Bronchial epithelial cell (primary cell): ENCODE results near the gene NT5C3B. TPM values are rescaled to one million over a fixed set of nuclear protein-coding genes. Genes with fewer than 3 reads are reported as not detected.
A peak's percentile ranks its signal among the peaks of the same experiment; 100 is the strongest.
"Not testable (repeated sequence)": the region's sequence is repeated elsewhere in the genome, so short reads cannot be mapped to it uniquely, and the experiment has no call there.

ENCODE experiments used
- DNase-seq: peaks from one replicate; pipeline ENCODE4 v3.0.0-alpha.2; 2010; ENCODE audit warnings: low read depth
- FAIRE-seq: peaks from 2 replicates; lab custom pipeline; 2011; peaks lifted over from hg19 to GRCh38; lab: Jason Lieb, UNC
- H3K27me3 ChIP-seq: 2 replicates; pipeline ENCODE4 v1.5.1; 2011; ENCODE audit warnings: low read length; ENCODE audit not compliant: control insufficient read depth, insufficient read depth
- H3K36me3 ChIP-seq: 2 replicates; pipeline ENCODE4 v1.5.1; 2011; ENCODE audit warnings: low read length; ENCODE audit not compliant: control insufficient read depth, insufficient read depth
- H3K4me3 ChIP-seq: 2 replicates; pipeline ENCODE4 v1.5.1; 2011; ENCODE audit warnings: mild to moderate bottlenecking, low read depth, low read length, control low read depth
- CTCF ChIP-seq: IDR thresholded peaks from 2 replicates; pipeline ENCODE4 v1.5.1; 2011; ENCODE audit warnings: mild to moderate bottlenecking, moderate library complexity, low read length, control low read depth, inconsistent platforms; ENCODE audit not compliant: insufficient read depth, severe bottlenecking
- total RNA-seq: library from RNA; depleted of rRNA; stranded (reverse); fragments of >200 nt; gene quantifications from 2 replicates; pipeline ENCODE4 v1.2.1, GENCODE V29; 2014

NT5C3B gene
- total RNA-seq, 1 donor from 2014 or later = 124 TPM

- TF ChIP-seq CTCF = no peak
- Histone ChIP-seq H3K4me3 (no peak overlapping the region), H3K36me3 (peaks cover 7% of the 10 kb centered on the region), H3K27me3 (no peaks in the 10 kb centered on the region)
- DNase-seq (no peak), FAIRE-seq (no peak)
Measured at GRCh38 chr17:41849251-41849990, 13.4 kb upstream of the NT5C3B start.

GRCh38 chr17:41848788-41849187, 12.8 kb upstream of the NT5C3B start:
- no peak for FAIRE-seq

DNA sequence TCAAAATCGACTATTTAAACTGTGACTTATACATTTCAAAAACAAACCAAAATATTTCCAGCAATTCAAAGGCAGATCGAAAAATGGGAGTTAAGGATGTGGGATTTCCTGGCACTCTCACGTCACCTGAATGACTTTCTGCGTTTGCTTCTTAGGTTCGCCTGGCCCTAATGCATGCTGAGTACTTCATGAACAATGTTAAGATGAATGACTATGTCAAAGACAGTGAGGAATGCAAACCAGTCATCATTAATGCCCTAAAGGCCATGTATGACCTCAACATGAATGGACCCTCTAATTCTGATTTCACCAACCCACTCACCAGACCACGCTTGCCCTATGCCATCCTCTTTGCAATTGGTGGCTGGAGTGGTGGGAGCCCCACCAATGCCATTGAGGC, 8.9 kb upstream of the NT5C3B start:
- FAIRE-seq = no peak
- TF ChIP-seq CTCF = no peak
- no peak overlapping the region for H3K4me3 ChIP-seq
- H3K27me3 ChIP-seq = no peaks in the 10 kb centered on the region
- no peaks in the 10 kb centered on the region for H3K36me3 ChIP-seq
- DNase-seq = peak; percentile 46

More at GRCh38 chr17:41848788-41849187, 12.8 kb upstream of the NT5C3B start:
- no peak overlapping the region for H3K4me3 ChIP-seq
- no peak for DNase-seq
- H3K36me3 ChIP-seq = peaks cover 2% of the 10 kb centered on the region
- H3K27me3 ChIP-seq = no peaks in the 10 kb centered on the region
- TF ChIP-seq CTCF = no peak

DNA sequence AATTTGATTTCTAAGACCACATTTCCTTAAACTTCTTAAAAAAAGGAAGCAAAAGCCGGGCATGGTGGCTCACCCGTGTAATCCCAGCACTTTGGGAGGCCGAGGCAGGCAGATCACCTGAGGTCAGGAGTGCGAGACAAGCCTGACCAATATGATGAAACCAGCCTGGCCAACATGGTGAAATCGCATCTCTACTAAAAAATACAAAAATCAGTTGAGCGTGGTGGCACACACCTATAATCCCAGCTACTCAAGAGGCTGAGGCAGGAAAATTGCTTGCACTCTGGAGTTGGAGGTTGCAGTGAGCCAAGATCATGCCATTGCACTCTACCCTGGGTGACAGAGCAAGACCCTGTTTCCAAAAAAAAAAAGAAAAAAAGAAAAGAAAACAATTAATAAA, 4.7 kb upstream of the NT5C3B start:
- not testable (repeated sequence) for DNase-seq, H3K36me3 ChIP-seq, H3K4me3 ChIP-seq, H3K27me3 ChIP-seq, FAIRE-seq

DNA sequence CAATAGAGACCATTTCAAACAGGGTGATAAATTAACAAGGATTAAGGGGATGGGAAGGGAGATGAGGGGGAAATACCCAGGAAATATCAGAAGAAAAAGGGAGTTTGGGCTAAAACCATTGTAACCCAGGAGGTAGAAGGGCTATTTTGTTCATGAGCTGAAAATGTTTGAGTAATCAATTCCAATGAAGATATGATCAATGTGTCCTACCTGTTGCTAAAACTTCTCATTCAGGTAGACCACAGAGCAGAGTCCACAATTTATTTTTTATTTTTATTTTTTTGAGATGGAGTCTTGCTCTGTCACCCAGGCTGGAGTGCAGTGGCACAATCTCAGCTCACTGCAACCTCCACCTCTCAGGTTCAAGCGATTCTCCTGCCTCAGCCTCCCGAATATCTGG, 3.4 kb upstream of the NT5C3B start:
- H3K36me3 ChIP-seq, H3K27me3 ChIP-seq, DNase-seq, H3K4me3 ChIP-seq, FAIRE-seq: not testable (repeated sequence)

GRCh38 chr17:41837761-41838538, 1.9 kb upstream of the NT5C3B start, which contains the start of gene KLHL10:
Gene KLHL10, plus strand, starts transcription at chr17:41837825. Its CDS starts 108 bp downstream, at chr17:41837933.
- no peak for TF ChIP-seq CTCF
- no peak for FAIRE-seq
- no peaks in the 10 kb centered on the region for H3K27me3 ChIP-seq
- no peak within 1 kb of the TSS for H3K4me3 ChIP-seq
- no peak for DNase-seq
- H3K36me3 ChIP-seq = no peaks in the 10 kb centered on the region
